A549 (cell line): ENCODE data around the gene PLEKHD1. TPM values are rescaled to one million over a fixed set of nuclear protein-coding genes. Genes with fewer than 3 reads are reported as not detected.
"Not testable (repeated sequence)": the region's sequence is repeated elsewhere in the genome, so short reads cannot be mapped to it uniquely, and the experiment has no call there.

ENCODE experiments used
- ATAC-seq, 2 experiments: fragments of 200-7000 bp in 1 of 2; fragments of >200 bp in 1 of 2; cut with Nextera tagmentation in 1 of 2; cut with Tn5 transposase in 1 of 2; 3 replicates each; pipeline versions ENCODE4 v1.8.0 to v1.9.1; 2018 to 2020; ENCODE audit warnings: mild to moderate bottlenecking in 1 of 2, moderate library complexity in 1 of 2
- CTCF ChIA-PET: fragments of 300-600 bp; sonication (Branson Sonifier 250); formaldehyde crosslinking; extraction: SDS; loops from one replicate; lab custom pipeline; 2021; ENCODE audit warnings: antibody characterized with exemption, inconsistent platforms; lab: Yijun Ruan, JAX
- POLR2A ChIA-PET: fragments of 350-600 bp; formaldehyde crosslinking; extraction: SDS; loops from one replicate; lab custom pipeline; 2021; ENCODE audit warnings: antibody characterized with exemption, inconsistent platforms; lab: Yijun Ruan, JAX
- DNase-seq, 2 experiments: peaks; one replicate each; pipeline versions ENCODE4 v3.0.0 to v3.0.0-alpha.2; 2011 to 2016; ENCODE audit warnings: low read depth in 1 of 2, low spot score in 1 of 2
- FAIRE-seq: peaks from 2 replicates; lab custom pipeline; 2011; peaks lifted over from hg19 to GRCh38; lab: Jason Lieb, UNC
- H3K27ac ChIP-seq, 2 experiments: fragments of >200 bp; sonication (Bioruptor Twin); formaldehyde crosslinking; 3 replicates each; pipeline ENCODE4 v1.5.1; 2016 to 2017
- H3K4me1 ChIP-seq: fragments of >200 bp; sonication (Bioruptor Twin); formaldehyde crosslinking; 3 replicates; pipeline ENCODE4 v1.6.1; 2016
- H3K4me2 ChIP-seq: fragments of >200 bp; sonication (Bioruptor Twin); formaldehyde crosslinking; 3 replicates; pipeline ENCODE4 v1.6.1; 2016
- H3K4me3 ChIP-seq: fragments of >200 bp; sonication (Bioruptor Twin); formaldehyde crosslinking; 3 replicates; pipeline ENCODE4 v1.5.1; 2016
- H3K9me3 ChIP-seq: fragments of >200 bp; sonication (Bioruptor Twin); formaldehyde crosslinking; 3 replicates; pipeline ENCODE4 v1.6.1; 2016
- BCL3 ChIP-seq: fragments of >200 bp; sonication (Bioruptor Twin); formaldehyde crosslinking; IDR thresholded peaks from 3 replicates; pipeline ENCODE4 v1.6.1; 2016
- CBX2 ChIP-seq: fragments of 200-600 bp; sonication (generic); IDR thresholded peaks from 2 replicates; pipeline ENCODE4 v1.6.1; 2016; ENCODE audit warnings: low read depth, mild to moderate bottlenecking, borderline replicate concordance
- CHD2 ChIP-seq: fragments of 150-350 bp; IDR thresholded peaks from 2 replicates; pipeline ENCODE4 v1.6.1; 2014; ENCODE audit warnings: low read length; ENCODE audit not compliant: partially characterized antibody
- E2F6 ChIP-seq: IDR thresholded peaks from 2 replicates; pipeline ENCODE4 v1.6.1; 2012; ENCODE audit warnings: low read depth, borderline replicate concordance
- HOXB13 ChIP-seq: fragments of 250-450 bp; sonication (Bioruptor Pico); IDR thresholded peaks from 2 replicates; pipeline ENCODE4 v1.5.0; 2020; ENCODE audit warnings: low read depth, mild to moderate bottlenecking, moderate library complexity
- HOXB5 ChIP-seq: fragments of 250-450 bp; sonication (Bioruptor Pico); IDR thresholded peaks from 2 replicates; pipeline ENCODE4 v1.5.0; 2020; ENCODE audit warnings: mild to moderate bottlenecking, moderate library complexity
- JUNB ChIP-seq: fragments of >200 bp; sonication (Bioruptor Twin); formaldehyde crosslinking; IDR thresholded peaks from 2 replicates; pipeline ENCODE4 v1.6.1; 2016
- KDM5A ChIP-seq: fragments of 200-600 bp; sonication (generic); IDR thresholded peaks from 2 replicates; pipeline ENCODE4 v1.6.1; 2016; ENCODE audit warnings: antibody characterized with exemption, mild to moderate bottlenecking
- MYC ChIP-seq: IDR thresholded peaks from 2 replicates; pipeline ENCODE4 v1.6.1; 2012; ENCODE audit warnings: mild to moderate bottlenecking, inconsistent platforms, low read length, improper control_type of control experiment, borderline replicate concordance
- NPAS2 ChIP-seq: fragments of 250-450 bp; sonication (Bioruptor Pico); IDR thresholded peaks from 2 replicates; pipeline ENCODE4 v1.8.0; 2022; ENCODE audit warnings: mild to moderate bottlenecking, moderate library complexity, borderline replicate concordance
- NR3C1 ChIP-seq: fragments of >200 bp; sonication (Bioruptor Twin); formaldehyde crosslinking; IDR thresholded peaks from 3 replicates; pipeline ENCODE4 v1.6.1; 2017
- POLR2AphosphoS2 ChIP-seq: conservative IDR thresholded peaks from 2 replicates; pipeline ENCODE4 v1.6.1; 2012; ENCODE audit warnings: low read length, improper control_type of control experiment, inconsistent platforms
- RCOR1 ChIP-seq: fragments of 150-350 bp; IDR thresholded peaks from 2 replicates; pipeline ENCODE4 v1.6.1; 2014; ENCODE audit warnings: antibody characterized with exemption, low read length, low read depth
- SMC3 ChIP-seq: fragments of >200 bp; sonication (Bioruptor Twin); formaldehyde crosslinking; IDR thresholded peaks from 3 replicates; pipeline ENCODE4 v1.6.1; 2018; ENCODE audit warnings: inconsistent platforms
- TFCP2L1 ChIP-seq: fragments of 250-450 bp; sonication (Bioruptor Pico); IDR thresholded peaks from 2 replicates; pipeline ENCODE4 v1.5.0; 2021; ENCODE audit warnings: mild to moderate bottlenecking
- USF2 ChIP-seq: fragments of 450-650 bp; IDR thresholded peaks from 2 replicates; pipeline ENCODE4 v1.6.1; 2014; ENCODE audit warnings: antibody characterized with exemption
- ZNF302 ChIP-seq: fragments of 250-450 bp; sonication (Bioruptor Pico); IDR thresholded peaks from 2 replicates; pipeline ENCODE4 v1.9.0; 2021; ENCODE audit warnings: inconsistent platforms, mild to moderate bottlenecking, moderate library complexity
- WGBS: methylation state at CpG from one replicate; pipeline ENCODE4 v1.1.6; 2017; ENCODE audit errors: missing lambda C conversion rate; 5-methylcytosine and 5-hydroxymethylcytosine counted together
- polyA plus RNA-seq, 4 experiments: library from polyadenylated mRNA; depleted of rRNA in 3 of 4; stranded (reverse); fragments of >200 nt; fragmentation: RNase III in 1 of 4; extraction: RNeasy Plus Mini Kit Qiagen cat#74134 plus additional on column Dnase treatment in 1 of 4; gene quantifications; 2 replicates in 3 of 4; 3 replicates in 1 of 4; pipeline ENCODE4 v1.2.3, GENCODE V29; 2011 to 2017

PLEKHD1 gene
- polyA plus RNA-seq, 2 of the 4 experiments (the other 2 are of a cell fraction) = 0.01 to 0.04 TPM

GRCh38 chr14:69495341-69495921 is 10.9 kb downstream of the PLEKHD1 start:
- ATAC-seq (no peak), FAIRE-seq (no peak), DNase-seq (no peak)
- Histone ChIP-seq H3K4me3 (no peak overlapping the region), H3K27ac (no peak overlapping the region), H3K4me2 (no peak overlapping the region), H3K4me1 (no peaks in the 10 kb centered on the region), H3K9me3 (no peaks in the 10 kb centered on the region)
- TF ChIP-seq KDM5A = no peak
- TF ChIP-seq RCOR1 = no peak
- no peak for TF ChIP-seq NPAS2
- no peak for TF ChIP-seq NR3C1
- TF ChIP-seq POLR2AphosphoS2 = no peak
- no peak for TF ChIP-seq TFCP2L1 (CRISPR knock-in tag)
- TF ChIP-seq HOXB13 = no peak
- ChIA-PET POLR2A (no interaction called here), CTCF (interaction anchor here (0.7 to 5.7 kb wide), 5 partner anchors 9 to 232 kb away, joined by 3 to 42 read pairs (median 4); no protein-coding TSS in a partner anchor)
- 63% methylated on average over 5 of the region's 5 CpGs for WGBS

GRCh38 chr14:69497866-69498265 is 13.3 kb downstream of the PLEKHD1 start:
- H3K9me3 ChIP-seq, H3K4me1 ChIP-seq, FAIRE-seq, POLR2A ChIA-PET, H3K27ac ChIP-seq, H3K4me2 ChIP-seq, H3K4me3 ChIP-seq, DNase-seq, ATAC-seq, CTCF ChIA-PET: not testable (repeated sequence)
- WGBS = 64% methylated on average over 4 of the region's 4 CpGs

- H3K9me3 ChIP-seq, H3K27ac ChIP-seq, POLR2A ChIA-PET, FAIRE-seq, H3K4me2 ChIP-seq, H3K4me1 ChIP-seq, DNase-seq, ATAC-seq, H3K4me3 ChIP-seq: not testable (repeated sequence)
- WGBS = 81% methylated on average over 4 of the region's 4 CpGs
- CTCF ChIA-PET = interaction anchor here (1.0 kb wide), 1 partner anchor 39 kb away, joined by 3 read pairs; no protein-coding TSS in a partner anchor
These were observed 13.8 kb downstream of the PLEKHD1 start for GRCh38 chr14:69498286-69498685.

- Histone ChIP-seq H3K4me1 (no peaks in the 10 kb centered on the region), H3K4me3 (no peak overlapping the region), H3K4me2 (no peak overlapping the region), H3K9me3 (no peaks in the 10 kb centered on the region), H3K27ac (no peak overlapping the region)
- 47% methylated on average over 5 of the region's 5 CpGs for WGBS
- ChIA-PET CTCF (interaction anchor here (1.0 to 1.9 kb wide), 7 partner anchors 16 to 256 kb away, joined by 3 to 6 read pairs (median 3); no protein-coding TSS in a partner anchor), POLR2A (no interaction called here)
- no peak for FAIRE-seq
- DNase-seq = no peak
- no peak for ATAC-seq
- no peak for TF ChIP-seq USF2
- TF ChIP-seq ZNF302 (CRISPR knock-in tag) = no peak
- TF ChIP-seq POLR2AphosphoS2 = no peak
- no peak for TF ChIP-seq SMC3
- no peak for TF ChIP-seq MYC
- no peak for TF ChIP-seq CHD2
- TF ChIP-seq CBX2 = no peak
- no peak for TF ChIP-seq JUNB
- TF ChIP-seq E2F6 = no peak
- TF ChIP-seq NR3C1 = no peak
- no peak for TF ChIP-seq HOXB5
- no peak for TF ChIP-seq BCL3
- no peak for TF ChIP-seq HOXB13
These were observed 14.9 kb downstream of the PLEKHD1 start for GRCh38 chr14:69499436-69499835.
